Activated gamma-delta T cell treated with Interleukin-2 at 50 U/mL for 16 hours (primary cell): ENCODE results near the gene MFAP2.
"Not testable (repeated sequence)": the region's sequence is repeated elsewhere in the genome, so short reads cannot be mapped to it uniquely, and the experiment has no call there.

Experiments used
- DNase-seq: peaks from one replicate; pipeline ENCODE4 v3.0.0-alpha.2; 2020

MFAP2 gene

GRCh38 chr1:16958475-16958874 lies 21.9 kb downstream of the MFAP2 start:
- DNase-seq, result no peak

- DNase-seq, result no peak
Measured at GRCh38 chr1:16957731-16958130, 22.7 kb downstream of the MFAP2 start.

- DNase-seq, result no peak
Measured at GRCh38 chr1:16956775-16957174, 23.6 kb downstream of the MFAP2 start.

- DNase-seq, result no peak
Measured at GRCh38 chr1:16955186-16955585, 25.2 kb downstream of the MFAP2 start.

DNA sequence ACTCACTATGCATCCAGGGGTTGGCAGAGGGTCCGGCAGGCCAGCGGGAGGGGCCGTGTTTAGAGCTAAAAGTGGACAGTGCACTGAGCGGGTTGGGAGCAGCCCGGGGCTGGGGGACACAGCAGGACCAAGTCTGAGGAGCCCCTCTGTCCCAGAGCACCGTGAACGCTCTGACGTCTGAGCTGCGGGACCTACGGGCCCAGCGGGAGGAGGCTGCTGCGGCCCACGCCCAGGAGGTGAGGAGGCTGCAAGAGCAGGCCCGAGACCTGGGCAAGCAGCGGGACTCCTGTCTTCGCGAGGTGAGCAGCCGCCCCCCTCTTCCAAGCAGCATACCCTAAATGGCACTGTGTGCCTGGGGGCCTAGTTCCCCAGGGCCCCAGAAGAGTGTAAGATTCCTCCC lies 25.8 kb downstream of the MFAP2 start:
- DNase-seq, result no peak

DNA sequence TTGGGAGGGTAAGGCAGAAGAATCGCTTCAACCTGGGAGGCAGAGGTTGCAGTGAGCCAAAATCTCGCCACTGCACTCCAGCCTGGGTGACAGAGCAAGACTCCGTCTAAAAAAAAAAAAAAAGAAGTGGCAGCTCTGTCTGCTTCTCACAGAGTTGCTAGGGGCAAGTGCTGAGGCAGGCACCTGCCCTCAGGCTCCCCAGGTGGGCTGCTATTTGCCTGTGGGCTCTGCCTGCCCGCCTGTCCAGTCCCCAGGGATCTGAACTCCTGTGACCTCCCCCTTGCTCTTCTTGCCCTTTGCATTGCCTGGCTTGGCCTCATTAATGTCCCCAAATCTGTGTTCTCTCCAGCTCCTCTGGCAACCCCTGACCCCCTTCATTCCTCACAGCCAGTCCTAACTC lies 28.0 kb downstream of the MFAP2 start:
- not testable (repeated sequence) for DNase-seq

- not testable (repeated sequence) for DNase-seq
Measured at GRCh38 chr1:16949026-16949425, 31.4 kb downstream of the MFAP2 start.

DNA sequence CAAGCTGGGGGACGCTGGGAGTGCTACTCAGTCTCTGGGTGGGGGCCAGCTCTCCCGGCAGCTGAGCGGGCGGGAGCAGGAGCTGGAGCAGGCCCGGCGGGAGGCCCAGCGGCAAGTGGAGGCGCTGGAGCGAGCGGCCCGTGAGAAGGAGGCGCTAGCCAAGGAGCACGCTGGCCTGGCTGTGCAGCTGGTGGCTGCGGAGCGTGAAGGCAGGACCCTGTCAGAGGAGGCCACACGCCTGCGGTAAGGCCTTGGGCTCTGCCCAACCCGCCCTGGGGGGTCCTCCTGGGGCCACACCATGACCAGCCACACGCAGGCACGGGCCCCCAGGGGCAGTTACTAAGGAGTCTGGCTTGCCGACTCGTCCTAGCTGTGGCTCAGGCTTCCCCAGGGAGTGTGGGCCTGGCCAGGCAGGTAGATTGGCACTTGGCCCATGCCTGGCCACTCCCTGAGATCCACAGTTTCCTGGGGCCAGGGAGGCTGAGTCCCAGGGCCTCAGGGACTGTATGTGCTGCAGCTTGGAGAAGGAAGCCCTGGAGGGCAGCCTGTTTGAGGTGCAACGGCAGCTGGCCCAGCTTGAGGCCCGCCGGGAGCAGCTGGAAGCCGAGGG lies 32.0 kb downstream of the MFAP2 start:
- DNase-seq, result not testable (repeated sequence)

- DNase-seq, result no peak
Measured at GRCh38 chr1:16946646-16947045, 33.8 kb downstream of the MFAP2 start.

GRCh38 chr1:16946185-16946584 lies 34.2 kb downstream of the MFAP2 start:
- DNase-seq, result not testable (repeated sequence)

DNA sequence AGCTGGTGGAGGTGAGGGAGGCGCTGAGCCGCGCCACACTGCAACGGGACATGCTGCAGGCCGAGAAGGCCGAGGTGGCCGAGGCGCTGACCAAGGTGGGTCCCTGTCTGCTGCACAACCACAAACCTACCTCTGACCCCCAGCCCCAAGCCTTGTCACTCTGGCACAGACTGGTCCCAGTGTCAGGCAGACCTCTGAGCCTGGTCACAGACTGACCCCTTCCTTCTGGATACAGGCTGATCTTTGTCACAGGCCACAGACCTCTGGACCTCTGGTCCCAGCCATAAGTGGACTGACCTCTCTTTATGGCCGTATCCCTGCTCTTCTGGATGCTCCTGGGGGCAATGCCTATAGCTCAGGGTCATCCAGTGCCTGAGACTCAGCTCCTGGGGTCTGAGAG lies 34.9 kb downstream of the MFAP2 start:
- not testable (repeated sequence) for DNase-seq

GRCh38 chr1:16944038-16944437 lies 36.4 kb downstream of the MFAP2 start:
- no peak for DNase-seq

- not testable (repeated sequence) for DNase-seq
Measured at GRCh38 chr1:16939386-16940180, 40.8 kb downstream of the MFAP2 start.

GRCh38 chr1:16938351-16939321 lies 41.8 kb downstream of the MFAP2 start:
- no peak for DNase-seq

DNA sequence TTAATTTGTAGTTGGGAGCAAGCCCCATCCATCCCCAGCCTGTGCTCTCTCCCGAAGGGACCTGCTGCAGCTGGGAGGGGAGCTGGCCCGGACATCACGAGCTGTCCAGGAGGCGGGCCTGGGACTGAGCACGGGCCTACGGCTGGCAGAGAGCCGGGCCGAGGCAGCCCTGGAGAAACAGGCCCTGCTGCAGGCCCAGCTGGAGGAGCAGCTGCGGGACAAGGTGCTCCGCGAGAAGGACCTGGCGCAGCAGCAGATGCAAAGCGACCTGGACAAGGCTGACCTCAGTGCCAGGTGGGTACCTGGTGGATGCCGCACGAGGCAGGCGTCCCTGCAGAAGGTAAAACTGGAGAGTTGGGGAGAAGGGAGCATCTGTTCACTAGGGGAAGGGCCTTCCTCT lies 43.8 kb downstream of the MFAP2 start:
- DNase-seq, result not testable (repeated sequence)

- DNase-seq, result not testable (repeated sequence)
Measured at GRCh38 chr1:16933945-16934344, 46.5 kb downstream of the MFAP2 start.

DNA sequence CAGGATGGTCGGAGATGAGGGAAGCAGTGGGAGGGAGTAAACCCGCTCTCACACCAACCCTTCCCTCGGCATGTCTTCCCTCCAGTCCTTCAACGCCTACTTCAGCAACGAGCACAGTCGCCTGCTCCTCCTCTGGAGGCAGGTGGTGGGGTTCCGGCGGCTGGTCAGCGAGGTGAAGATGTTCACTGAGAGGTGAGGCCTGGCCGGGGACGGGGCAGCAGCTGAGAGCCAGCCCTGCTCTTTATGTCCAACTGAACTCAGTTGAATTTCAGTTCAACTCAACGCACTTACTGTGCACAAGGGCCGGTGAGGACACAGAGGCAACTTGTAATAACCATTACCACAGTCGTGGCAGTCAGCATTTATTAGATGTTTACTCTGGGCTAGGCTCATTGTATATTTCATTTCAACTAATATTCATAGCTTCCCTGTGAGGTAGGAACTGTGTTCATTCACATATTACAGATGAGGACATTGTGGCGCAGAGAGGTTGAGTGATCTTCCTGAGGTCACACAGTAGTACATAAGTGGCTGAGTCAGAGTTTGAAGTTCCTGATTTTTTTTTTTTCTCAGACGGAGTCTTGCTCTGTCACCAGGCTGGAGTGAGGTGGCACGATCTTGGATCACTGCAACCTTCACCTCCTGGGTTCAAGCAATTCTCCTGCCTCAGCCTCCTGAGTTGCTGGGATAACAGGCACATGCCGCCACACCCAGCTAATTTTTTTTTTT lies 49.0 kb downstream of the MFAP2 start:
- DNase-seq, result not testable (repeated sequence)

DNA sequence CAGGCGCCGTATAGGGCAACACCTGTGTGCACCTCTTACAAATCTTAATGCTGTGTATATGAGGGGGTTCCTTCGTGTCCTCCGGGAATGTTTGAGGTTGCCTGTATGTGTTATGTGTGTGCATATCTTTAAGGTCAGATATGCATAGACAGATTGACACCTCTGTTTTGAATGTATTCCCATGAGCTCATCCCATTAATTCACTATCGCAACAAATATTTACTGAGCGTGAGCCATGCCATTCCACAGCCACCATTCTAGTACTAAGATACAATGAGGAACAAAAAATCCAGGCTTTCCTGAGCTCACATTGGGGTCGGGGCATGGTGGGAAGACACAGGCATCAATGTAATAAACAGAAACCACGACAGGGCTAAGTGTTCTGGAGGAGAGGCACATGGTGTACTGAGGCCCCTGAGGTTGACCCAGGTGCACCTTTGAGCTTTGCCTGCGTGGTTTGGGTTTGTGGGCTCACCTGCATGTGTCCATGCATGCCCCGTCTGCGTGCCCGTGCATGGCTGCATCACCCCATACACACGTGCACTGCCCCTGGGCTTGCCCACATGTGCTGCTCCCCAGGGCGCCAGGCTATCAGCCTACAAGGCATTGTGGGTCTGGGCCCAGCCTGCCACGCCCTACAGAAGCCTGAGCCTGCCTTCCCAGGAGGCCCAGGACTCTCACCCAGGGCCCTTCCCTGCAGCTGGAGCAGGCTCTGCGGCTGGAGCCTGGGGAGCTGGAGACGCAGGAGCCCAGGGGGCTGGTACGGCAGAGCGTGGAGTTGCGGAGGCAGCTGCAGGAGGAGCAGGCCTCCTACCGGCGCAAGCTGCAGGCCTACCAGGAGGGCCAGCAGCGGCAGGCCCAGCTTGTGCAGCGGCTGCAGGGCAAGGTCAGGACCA lies 51.0 kb downstream of the MFAP2 start:
- DNase-seq, result not testable (repeated sequence)

- DNase-seq, result no peak
Measured at GRCh38 chr1:16927711-16928485, 52.5 kb downstream of the MFAP2 start.

DNA sequence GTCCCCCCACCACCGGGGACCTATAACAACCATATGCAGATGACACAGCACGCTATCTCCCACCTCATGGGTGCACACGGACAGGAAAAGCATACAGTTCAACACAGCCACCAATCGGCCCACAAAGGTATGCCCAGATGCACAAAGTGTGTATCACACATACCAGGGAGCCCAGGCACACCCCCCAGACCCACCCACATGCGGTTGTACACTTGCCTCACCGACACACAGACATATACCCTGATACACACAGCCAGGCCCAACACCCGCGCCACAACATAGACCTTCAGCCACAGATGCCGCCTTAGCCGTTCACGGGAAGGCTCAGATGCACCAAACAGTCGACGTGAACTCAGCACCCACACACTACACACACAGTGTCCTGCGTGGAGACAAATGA lies 53.2 kb downstream of the MFAP2 start:
- no peak for DNase-seq
